WTC11 (cell line): Measurements from ENCODE around the gene GIPC1. TPM values are rescaled to one million over a fixed set of nuclear protein-coding genes. Genes with fewer than 3 reads are reported as not detected.

Experiments
- CREB1 ChIP-seq: sonication (generic); formaldehyde crosslinking; IDR thresholded peaks from 2 replicates; pipeline ENCODE4 v1.8.0; 2023; ENCODE audit warnings: mild to moderate bottlenecking, missing genetic modification reagents
- FOXK1 ChIP-seq: sonication (generic); formaldehyde crosslinking; IDR thresholded peaks from 2 replicates; pipeline ENCODE4 v1.8.0; 2022; ENCODE audit warnings: mild to moderate bottlenecking, moderate library complexity, missing genetic modification reagents
- JUN ChIP-seq: sonication (generic); formaldehyde crosslinking; IDR thresholded peaks from 2 replicates; pipeline ENCODE4 v1.8.0; 2023; ENCODE audit warnings: mild to moderate bottlenecking, missing genetic modification reagents
- MYBL2 ChIP-seq: sonication (generic); formaldehyde crosslinking; IDR thresholded peaks from 2 replicates; pipeline ENCODE4 v1.8.1; 2023; ENCODE audit warnings: mild to moderate bottlenecking, moderate library complexity, missing genetic modification reagents
- NFATC4 ChIP-seq: fragments of 250-450 bp; sonication (Bioruptor Pico); IDR thresholded peaks from 2 replicates; pipeline ENCODE4 v1.9.0; 2021; ENCODE audit warnings: mild to moderate bottlenecking
- NFYB ChIP-seq: sonication (generic); formaldehyde crosslinking; conservative IDR thresholded peaks from 2 replicates; pipeline ENCODE4 v1.8.0; 2022; ENCODE audit warnings: low read depth, missing genetic modification reagents
- PRRX2 ChIP-seq: fragments of 250-450 bp; sonication (Bioruptor Pico); IDR thresholded peaks from 2 replicates; pipeline ENCODE4 v1.8.0; 2021; ENCODE audit warnings: mild to moderate bottlenecking
- RORB ChIP-seq: fragments of 250-450 bp; sonication (Bioruptor Pico); IDR thresholded peaks from 2 replicates; pipeline ENCODE4 v1.9.0; 2021; ENCODE audit warnings: mild to moderate bottlenecking
- TCF7 ChIP-seq: sonication (generic); formaldehyde crosslinking; IDR thresholded peaks from 2 replicates; pipeline ENCODE4 v1.8.0; 2022; ENCODE audit warnings: mild to moderate bottlenecking, low read depth, missing genetic modification reagents, moderate library complexity
- TP53 ChIP-seq: sonication (generic); formaldehyde crosslinking; IDR thresholded peaks from 2 replicates; pipeline ENCODE4 v1.8.1; 2023; ENCODE audit warnings: mild to moderate bottlenecking, missing genetic modification reagents
- ZNF317 ChIP-seq: sonication (generic); formaldehyde crosslinking; IDR thresholded peaks from 2 replicates; pipeline ENCODE4 v1.8.1; 2023; ENCODE audit warnings: low read depth, mild to moderate bottlenecking, moderate library complexity, missing genetic modification reagents, borderline replicate concordance
- total RNA-seq: library from RNA; stranded (reverse); gene quantifications from 3 replicates; pipeline ENCODE4 v1.2.3, GENCODE V29; 2021
- TF ChIP-seq, protein P1 (sequence below): sonication (generic); formaldehyde crosslinking; IDR thresholded peaks from 2 replicates; pipeline ENCODE4 v1.8.1; 2022; ENCODE audit warnings: low read depth, mild to moderate bottlenecking, moderate library complexity, missing genetic modification reagents, borderline replicate concordance
- TF ChIP-seq, protein P2 (sequence below): sonication (generic); formaldehyde crosslinking; IDR thresholded peaks from 2 replicates; pipeline ENCODE4 v1.8.0; 2022; ENCODE audit warnings: mild to moderate bottlenecking, missing genetic modification reagents
- TF ChIP-seq, protein P3 (sequence below): fragments of 250-450 bp; sonication (Bioruptor Pico); conservative IDR thresholded peaks from 2 replicates; pipeline ENCODE4 v1.9.0; 2021; ENCODE audit warnings: mild to moderate bottlenecking
- TF ChIP-seq, protein P4 (sequence below): sonication (generic); formaldehyde crosslinking; IDR thresholded peaks from 2 replicates; pipeline ENCODE4 v1.8.1; 2023; ENCODE audit warnings: mild to moderate bottlenecking, moderate library complexity, missing genetic modification reagents
- TF ChIP-seq, protein P5 (sequence below): sonication (generic); formaldehyde crosslinking; IDR thresholded peaks from 2 replicates; pipeline ENCODE4 v1.8.1; 2022; ENCODE audit warnings: mild to moderate bottlenecking, moderate library complexity, missing genetic modification reagents
- TF ChIP-seq, protein P6 (sequence below): sonication (generic); formaldehyde crosslinking; conservative IDR thresholded peaks from 2 replicates; pipeline ENCODE4 v1.8.1; 2022; ENCODE audit warnings: mild to moderate bottlenecking, missing genetic modification reagents
- TF ChIP-seq, protein P7 (sequence below): sonication (generic); formaldehyde crosslinking; IDR thresholded peaks from 2 replicates; pipeline ENCODE4 v1.8.0; 2023; ENCODE audit warnings: missing genetic modification reagents, mild to moderate bottlenecking, borderline replicate concordance
- TF ChIP-seq, protein P8 (sequence below): sonication (generic); formaldehyde crosslinking; IDR thresholded peaks from 2 replicates; pipeline ENCODE4 v1.8.0; 2022; ENCODE audit warnings: missing genetic modification reagents
- TF ChIP-seq, protein P9 (sequence below): sonication (generic); formaldehyde crosslinking; IDR thresholded peaks from 2 replicates; pipeline ENCODE4 v1.8.1; 2022; ENCODE audit warnings: low read depth, missing genetic modification reagents, borderline replicate concordance
- TF ChIP-seq, protein P10 (sequence below): sonication (generic); formaldehyde crosslinking; IDR thresholded peaks from 2 replicates; pipeline ENCODE4 v1.8.0; 2023; ENCODE audit warnings: missing genetic modification reagents

The GIPC1 gene
- total RNA-seq, 1 experiment from 2014 or later = 76.5 TPM

DNA sequence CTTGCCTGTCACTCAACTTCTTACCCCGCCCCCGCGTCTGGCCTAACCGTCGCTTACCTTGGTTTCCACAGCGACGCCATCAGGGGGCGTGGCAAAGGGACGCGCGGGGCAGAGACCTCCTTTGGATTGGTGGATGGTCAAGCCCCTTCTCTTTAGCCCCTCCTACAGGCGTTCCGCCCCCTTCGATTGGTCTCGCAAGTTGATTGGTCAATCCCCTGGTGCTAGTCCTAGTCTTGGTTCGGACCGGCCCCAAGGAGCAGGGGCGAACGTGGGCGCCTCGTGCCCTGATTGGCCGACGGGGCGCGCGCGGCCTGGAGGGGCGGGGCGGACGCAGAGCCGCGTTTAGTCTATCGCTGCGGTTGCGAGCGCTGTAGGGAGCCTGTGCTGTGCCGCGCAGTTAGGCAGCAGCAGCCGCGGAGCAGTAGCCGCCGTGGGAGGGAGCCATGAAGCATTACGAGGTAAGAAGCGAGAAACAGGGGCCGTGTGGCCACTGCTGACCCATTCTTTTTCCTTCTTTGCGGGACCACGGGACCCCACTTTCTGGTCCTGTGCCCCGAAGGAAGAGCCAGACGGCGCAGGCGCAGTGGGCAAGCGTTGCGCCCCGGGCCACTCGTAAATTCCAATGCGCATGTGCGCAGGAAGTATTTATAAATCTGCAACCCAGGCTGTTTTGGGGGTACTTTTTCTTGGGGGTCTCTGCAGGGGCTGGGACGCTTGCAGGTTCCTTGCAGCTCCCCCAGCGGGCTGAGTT lies 33.5 kb upstream of the GIPC1 start, which contains the start of gene TECR (continued):
- TF ChIP-seq, protein P1, sequence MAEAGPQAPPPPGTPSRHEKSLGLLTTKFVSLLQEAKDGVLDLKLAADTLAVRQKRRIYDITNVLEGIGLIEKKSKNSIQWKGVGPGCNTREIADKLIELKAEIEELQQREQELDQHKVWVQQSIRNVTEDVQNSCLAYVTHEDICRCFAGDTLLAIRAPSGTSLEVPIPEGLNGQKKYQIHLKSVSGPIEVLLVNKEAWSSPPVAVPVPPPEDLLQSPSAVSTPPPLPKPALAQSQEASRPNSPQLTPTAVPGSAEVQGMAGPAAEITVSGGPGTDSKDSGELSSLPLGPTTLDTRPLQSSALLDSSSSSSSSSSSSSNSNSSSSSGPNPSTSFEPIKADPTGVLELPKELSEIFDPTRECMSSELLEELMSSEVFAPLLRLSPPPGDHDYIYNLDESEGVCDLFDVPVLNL (CRISPR knock-in tag) = no peak
- TF ChIP-seq FOXK1 = peak; percentile 71
- TF ChIP-seq, protein P2, sequence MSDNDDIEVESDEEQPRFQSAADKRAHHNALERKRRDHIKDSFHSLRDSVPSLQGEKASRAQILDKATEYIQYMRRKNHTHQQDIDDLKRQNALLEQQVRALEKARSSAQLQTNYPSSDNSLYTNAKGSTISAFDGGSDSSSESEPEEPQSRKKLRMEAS (CRISPR knock-in tag) = peak; percentile 88
- no peak for TF ChIP-seq MYBL2 (CRISPR knock-in tag)
- no peak for TF ChIP-seq JUN (CRISPR knock-in tag)
- TF ChIP-seq, protein P3, sequence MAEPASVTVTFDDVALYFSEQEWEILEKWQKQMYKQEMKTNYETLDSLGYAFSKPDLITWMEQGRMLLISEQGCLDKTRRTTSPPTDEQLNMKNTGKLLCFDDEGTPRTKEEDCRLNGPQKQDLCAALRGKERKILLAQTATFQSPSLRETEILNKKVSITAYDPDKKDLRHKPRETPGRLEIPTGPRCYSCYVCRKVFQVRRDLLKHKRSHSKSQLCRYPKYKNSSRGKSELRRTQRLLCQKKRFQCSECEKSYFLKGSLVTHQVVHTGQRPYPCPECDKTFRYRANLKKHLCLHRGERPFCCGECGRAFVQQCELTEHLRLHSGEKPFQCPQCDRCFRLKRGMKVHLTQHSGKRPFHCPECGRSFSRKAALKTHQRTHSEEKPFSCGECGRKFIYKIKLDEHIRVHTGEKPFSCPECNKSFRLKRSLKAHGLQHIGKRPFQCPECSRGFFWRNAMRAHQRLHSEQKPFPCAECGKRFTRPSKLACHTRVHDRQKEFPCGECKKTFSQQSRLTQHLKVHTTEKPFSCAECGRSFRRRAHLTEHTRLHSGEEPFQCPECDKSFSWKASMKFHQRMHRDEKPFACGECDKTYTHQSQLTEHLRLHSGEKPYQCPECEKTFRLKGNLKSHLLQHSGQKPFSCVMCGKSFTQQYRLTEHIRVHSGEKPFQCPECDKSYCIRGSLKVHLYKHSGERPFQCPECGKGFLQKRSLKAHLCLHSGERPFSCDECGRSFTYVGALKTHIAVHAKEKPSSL (CRISPR knock-in tag) = no peak
- TF ChIP-seq CREB1 (CRISPR knock-in tag) = no peak
- TF ChIP-seq TP53 (CRISPR knock-in tag) = no peak
- TF ChIP-seq, protein P4, sequence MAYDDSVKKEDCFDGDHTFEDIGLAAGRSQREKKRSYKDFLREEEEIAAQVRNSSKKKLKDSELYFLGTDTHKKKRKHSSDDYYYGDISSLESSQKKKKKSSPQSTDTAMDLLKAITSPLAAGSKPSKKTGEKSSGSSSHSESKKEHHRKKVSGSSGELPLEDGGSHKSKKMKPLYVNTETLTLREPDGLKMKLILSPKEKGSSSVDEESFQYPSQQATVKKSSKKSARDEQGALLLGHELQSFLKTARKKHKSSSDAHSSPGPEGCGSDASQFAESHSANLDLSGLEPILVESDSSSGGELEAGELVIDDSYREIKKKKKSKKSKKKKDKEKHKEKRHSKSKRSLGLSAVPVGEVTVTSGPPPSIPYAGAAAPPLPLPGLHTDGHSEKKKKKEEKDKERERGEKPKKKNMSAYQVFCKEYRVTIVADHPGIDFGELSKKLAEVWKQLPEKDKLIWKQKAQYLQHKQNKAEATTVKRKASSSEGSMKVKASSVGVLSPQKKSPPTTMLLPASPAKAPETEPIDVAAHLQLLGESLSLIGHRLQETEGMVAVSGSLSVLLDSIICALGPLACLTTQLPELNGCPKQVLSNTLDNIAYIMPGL = peak; percentile 50; the same call in 1 of the 2 replicates
- TF ChIP-seq ZNF317 = no peak
- no peak for TF ChIP-seq PRRX2 (CRISPR knock-in tag)
- TF ChIP-seq, protein P5, sequence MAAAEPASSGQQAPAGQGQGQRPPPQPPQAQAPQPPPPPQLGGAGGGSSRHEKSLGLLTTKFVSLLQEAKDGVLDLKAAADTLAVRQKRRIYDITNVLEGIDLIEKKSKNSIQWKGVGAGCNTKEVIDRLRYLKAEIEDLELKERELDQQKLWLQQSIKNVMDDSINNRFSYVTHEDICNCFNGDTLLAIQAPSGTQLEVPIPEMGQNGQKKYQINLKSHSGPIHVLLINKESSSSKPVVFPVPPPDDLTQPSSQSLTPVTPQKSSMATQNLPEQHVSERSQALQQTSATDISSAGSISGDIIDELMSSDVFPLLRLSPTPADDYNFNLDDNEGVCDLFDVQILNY (CRISPR knock-in tag) = peak; percentile 87
- TF ChIP-seq TCF7 (CRISPR knock-in tag) = no peak
- TF ChIP-seq, protein P6, sequence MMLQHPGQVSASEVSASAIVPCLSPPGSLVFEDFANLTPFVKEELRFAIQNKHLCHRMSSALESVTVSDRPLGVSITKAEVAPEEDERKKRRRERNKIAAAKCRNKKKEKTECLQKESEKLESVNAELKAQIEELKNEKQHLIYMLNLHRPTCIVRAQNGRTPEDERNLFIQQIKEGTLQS (CRISPR knock-in tag) = no peak
- TF ChIP-seq, protein P7, sequence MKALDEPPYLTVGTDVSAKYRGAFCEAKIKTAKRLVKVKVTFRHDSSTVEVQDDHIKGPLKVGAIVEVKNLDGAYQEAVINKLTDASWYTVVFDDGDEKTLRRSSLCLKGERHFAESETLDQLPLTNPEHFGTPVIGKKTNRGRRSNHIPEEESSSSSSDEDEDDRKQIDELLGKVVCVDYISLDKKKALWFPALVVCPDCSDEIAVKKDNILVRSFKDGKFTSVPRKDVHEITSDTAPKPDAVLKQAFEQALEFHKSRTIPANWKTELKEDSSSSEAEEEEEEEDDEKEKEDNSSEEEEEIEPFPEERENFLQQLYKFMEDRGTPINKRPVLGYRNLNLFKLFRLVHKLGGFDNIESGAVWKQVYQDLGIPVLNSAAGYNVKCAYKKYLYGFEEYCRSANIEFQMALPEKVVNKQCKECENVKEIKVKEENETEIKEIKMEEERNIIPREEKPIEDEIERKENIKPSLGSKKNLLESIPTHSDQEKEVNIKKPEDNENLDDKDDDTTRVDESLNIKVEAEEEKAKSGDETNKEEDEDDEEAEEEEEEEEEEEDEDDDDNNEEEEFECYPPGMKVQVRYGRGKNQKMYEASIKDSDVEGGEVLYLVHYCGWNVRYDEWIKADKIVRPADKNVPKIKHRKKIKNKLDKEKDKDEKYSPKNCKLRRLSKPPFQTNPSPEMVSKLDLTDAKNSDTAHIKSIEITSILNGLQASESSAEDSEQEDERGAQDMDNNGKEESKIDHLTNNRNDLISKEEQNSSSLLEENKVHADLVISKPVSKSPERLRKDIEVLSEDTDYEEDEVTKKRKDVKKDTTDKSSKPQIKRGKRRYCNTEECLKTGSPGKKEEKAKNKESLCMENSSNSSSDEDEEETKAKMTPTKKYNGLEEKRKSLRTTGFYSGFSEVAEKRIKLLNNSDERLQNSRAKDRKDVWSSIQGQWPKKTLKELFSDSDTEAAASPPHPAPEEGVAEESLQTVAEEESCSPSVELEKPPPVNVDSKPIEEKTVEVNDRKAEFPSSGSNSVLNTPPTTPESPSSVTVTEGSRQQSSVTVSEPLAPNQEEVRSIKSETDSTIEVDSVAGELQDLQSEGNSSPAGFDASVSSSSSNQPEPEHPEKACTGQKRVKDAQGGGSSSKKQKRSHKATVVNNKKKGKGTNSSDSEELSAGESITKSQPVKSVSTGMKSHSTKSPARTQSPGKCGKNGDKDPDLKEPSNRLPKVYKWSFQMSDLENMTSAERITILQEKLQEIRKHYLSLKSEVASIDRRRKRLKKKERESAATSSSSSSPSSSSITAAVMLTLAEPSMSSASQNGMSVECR = no peak; the same call in 1 of the 2 replicates
- TF ChIP-seq, protein P8, sequence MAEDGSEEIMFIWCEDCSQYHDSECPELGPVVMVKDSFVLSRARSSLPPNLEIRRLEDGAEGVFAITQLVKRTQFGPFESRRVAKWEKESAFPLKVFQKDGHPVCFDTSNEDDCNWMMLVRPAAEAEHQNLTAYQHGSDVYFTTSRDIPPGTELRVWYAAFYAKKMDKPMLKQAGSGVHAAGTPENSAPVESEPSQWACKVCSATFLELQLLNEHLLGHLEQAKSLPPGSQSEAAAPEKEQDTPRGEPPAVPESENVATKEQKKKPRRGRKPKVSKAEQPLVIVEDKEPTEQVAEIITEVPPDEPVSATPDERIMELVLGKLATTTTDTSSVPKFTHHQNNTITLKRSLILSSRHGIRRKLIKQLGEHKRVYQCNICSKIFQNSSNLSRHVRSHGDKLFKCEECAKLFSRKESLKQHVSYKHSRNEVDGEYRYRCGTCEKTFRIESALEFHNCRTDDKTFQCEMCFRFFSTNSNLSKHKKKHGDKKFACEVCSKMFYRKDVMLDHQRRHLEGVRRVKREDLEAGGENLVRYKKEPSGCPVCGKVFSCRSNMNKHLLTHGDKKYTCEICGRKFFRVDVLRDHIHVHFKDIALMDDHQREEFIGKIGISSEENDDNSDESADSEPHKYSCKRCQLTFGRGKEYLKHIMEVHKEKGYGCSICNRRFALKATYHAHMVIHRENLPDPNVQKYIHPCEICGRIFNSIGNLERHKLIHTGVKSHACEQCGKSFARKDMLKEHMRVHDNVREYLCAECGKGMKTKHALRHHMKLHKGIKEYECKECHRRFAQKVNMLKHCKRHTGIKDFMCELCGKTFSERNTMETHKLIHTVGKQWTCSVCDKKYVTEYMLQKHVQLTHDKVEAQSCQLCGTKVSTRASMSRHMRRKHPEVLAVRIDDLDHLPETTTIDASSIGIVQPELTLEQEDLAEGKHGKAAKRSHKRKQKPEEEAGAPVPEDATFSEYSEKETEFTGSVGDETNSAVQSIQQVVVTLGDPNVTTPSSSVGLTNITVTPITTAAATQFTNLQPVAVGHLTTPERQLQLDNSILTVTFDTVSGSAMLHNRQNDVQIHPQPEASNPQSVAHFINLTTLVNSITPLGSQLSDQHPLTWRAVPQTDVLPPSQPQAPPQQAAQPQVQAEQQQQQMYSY = no peak
- TF ChIP-seq, protein P9, sequence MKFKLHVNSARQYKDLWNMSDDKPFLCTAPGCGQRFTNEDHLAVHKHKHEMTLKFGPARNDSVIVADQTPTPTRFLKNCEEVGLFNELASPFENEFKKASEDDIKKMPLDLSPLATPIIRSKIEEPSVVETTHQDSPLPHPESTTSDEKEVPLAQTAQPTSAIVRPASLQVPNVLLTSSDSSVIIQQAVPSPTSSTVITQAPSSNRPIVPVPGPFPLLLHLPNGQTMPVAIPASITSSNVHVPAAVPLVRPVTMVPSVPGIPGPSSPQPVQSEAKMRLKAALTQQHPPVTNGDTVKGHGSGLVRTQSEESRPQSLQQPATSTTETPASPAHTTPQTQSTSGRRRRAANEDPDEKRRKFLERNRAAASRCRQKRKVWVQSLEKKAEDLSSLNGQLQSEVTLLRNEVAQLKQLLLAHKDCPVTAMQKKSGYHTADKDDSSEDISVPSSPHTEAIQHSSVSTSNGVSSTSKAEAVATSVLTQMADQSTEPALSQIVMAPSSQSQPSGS = no peak
- TF ChIP-seq, protein P10, sequence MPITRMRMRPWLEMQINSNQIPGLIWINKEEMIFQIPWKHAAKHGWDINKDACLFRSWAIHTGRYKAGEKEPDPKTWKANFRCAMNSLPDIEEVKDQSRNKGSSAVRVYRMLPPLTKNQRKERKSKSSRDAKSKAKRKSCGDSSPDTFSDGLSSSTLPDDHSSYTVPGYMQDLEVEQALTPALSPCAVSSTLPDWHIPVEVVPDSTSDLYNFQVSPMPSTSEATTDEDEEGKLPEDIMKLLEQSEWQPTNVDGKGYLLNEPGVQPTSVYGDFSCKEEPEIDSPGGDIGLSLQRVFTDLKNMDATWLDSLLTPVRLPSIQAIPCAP (CRISPR knock-in tag) = no peak
- TF ChIP-seq RORB = no peak
- TF ChIP-seq NFYB (CRISPR knock-in tag) = peak; percentile 84
- TF ChIP-seq NFATC4 = no peak
